Thyroid gland (tissue), 4 donors: ENCODE results near the gene AK6. TPM values are rescaled to one million over a fixed set of nuclear protein-coding genes. Genes with fewer than 3 reads are reported as not detected.
"Not testable (repeated sequence)": the region's sequence is repeated elsewhere in the genome, so short reads cannot be mapped to it uniquely, and the experiment has no call there.

Source experiments
- DNase-seq, 2 donors: peaks; one replicate each; pipeline ENCODE4 v3.0.0-alpha.2; 2019
- H3K27ac ChIP-seq, 3 donors: fragments of 200-600 bp; sonication (generic); 1 replicate in 2 of 3; 2 replicates in 1 of 3; pipeline ENCODE4 v1.5.1; 2016 to 2019; ENCODE audit warnings: mild to moderate bottlenecking in 1 of 3, moderate library complexity in 1 of 3
- H3K27me3 ChIP-seq: fragments of 200-600 bp; sonication (generic); one replicate; pipeline ENCODE4 v1.5.1; 2019
- H3K36me3 ChIP-seq, 2 donors: fragments of 200-600 bp; sonication (generic); one replicate each; pipeline ENCODE4 v1.5.1; 2016 to 2019
- H3K4me1 ChIP-seq, 2 donors: fragments of 200-600 bp; sonication (generic); one replicate each; pipeline ENCODE4 v1.5.1; 2017 to 2019
- H3K4me3 ChIP-seq, 3 donors: fragments of 200-600 bp; sonication (generic); replicated peaks in 1 of 3; 1 replicate in 2 of 3; 2 replicates in 1 of 3; pipeline ENCODE4 v1.5.1; 2016; ENCODE audit warnings: mild to moderate bottlenecking in 1 of 3
- H3K9me3 ChIP-seq: fragments of 200-600 bp; sonication (generic); one replicate; pipeline ENCODE4 v1.5.1; 2017
- CTCF ChIP-seq, 6 experiments: fragments of 200-600 bp in 3 of 6; fragments of 450-650 bp in 3 of 6; sonication (generic) in 3 of 6; IDR thresholded peaks; one replicate each; pipeline ENCODE4 v1.5.1; 2016 to 2019; ENCODE audit warnings: antibody characterized with exemption in 6 of 6, mild to moderate bottlenecking in 2 of 6, inconsistent platforms in 1 of 6, moderate library complexity in 1 of 6
- POLR2A ChIP-seq, 2 donors: fragments of 450-650 bp; IDR thresholded peaks; one replicate each; pipeline ENCODE4 v1.6.1; 2017; ENCODE audit warnings: antibody characterized with exemption in 2 of 2, mild to moderate bottlenecking in 2 of 2, moderate library complexity in 1 of 2
- WGBS, 2 donors: methylation state at CpG; one replicate each; pipeline ENCODE4 v1.1.5; 2017; 5-methylcytosine and 5-hydroxymethylcytosine counted together
- intact Hi-C: fragments of 100-400 bp; cut with DNase I; formaldehyde crosslinking; loops from one replicate; pipeline ENCODE4 v1.15.1; 2023
- total RNA-seq, 4 donors: library from RNA; depleted of rRNA; stranded (reverse); fragments of >200 nt; gene quantifications; one replicate each; pipeline ENCODE4 v1.2.3, GENCODE V29; 2016

The AK6 gene
- total RNA-seq, 4 donors from 2014 or later, result 13.1 to 32.6 (median 23.9) TPM

DNA sequence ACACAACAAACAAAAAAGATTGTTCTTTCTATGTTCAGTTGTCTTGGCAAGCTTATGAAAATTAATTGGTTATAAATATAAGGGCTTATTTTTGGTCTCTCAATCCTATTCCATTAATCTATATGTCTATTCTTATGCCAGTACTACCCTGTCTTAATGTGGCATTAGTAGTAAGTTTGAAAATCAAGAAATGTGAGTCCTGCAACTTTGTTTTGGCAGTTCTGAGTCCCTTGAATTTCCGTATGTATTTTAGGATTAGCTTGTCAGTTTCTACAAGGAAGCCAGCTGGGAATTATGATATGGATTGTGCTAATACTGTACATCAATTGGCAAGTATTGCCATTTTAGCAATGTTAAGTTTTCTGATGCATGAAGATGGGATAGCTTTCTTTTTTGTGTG is 26.2 kb downstream of the AK6 start:
- TF ChIP-seq CTCF (IDR thresholded peaks at IDR 0.05), result no peak
- H3K4me3 ChIP-seq, result no peak overlapping the region
- H3K9me3 ChIP-seq, result no peaks in the 10 kb centered on the region
- 77 to 85% methylated on average over 1 of the region's 1 CpG for WGBS, 2 donors
- H3K27ac ChIP-seq, result no peak overlapping the region
- no peaks in the 10 kb centered on the region for H3K4me1 ChIP-seq
- no peaks in the 10 kb centered on the region for H3K36me3 ChIP-seq
- no peaks in the 10 kb centered on the region for H3K27me3 ChIP-seq
- no peak for DNase-seq
- intact Hi-C loops, result no loop called here

- Histone ChIP-seq H3K27ac (no peak overlapping the region), H3K27me3 (no peaks in the 10 kb centered on the region), H3K4me3 (no peak overlapping the region), H3K4me1 (no peaks in the 10 kb centered on the region), H3K9me3 (no peaks in the 10 kb centered on the region), H3K36me3 (no peaks in the 10 kb centered on the region)
- TF ChIP-seq POLR2A (IDR thresholded peaks at IDR 0.05) (no peak), CTCF (IDR thresholded peaks at IDR 0.05) (no peak)
- intact Hi-C loops, result no loop called here
- WGBS, 2 donors, result 85 to 91% methylated on average over 4 of the region's 4 CpGs
- DNase-seq, result no peak
Observed at GRCh38 chr5:69341520-69342161, 27.7 kb downstream of the AK6 start.

- Histone ChIP-seq H3K4me1 (peaks cover 5 to 8% of the 10 kb centered on the region in 2 donors), H3K9me3 (no peaks in the 10 kb centered on the region), H3K27ac (no peak overlapping the region), H3K36me3 (no peaks in the 10 kb centered on the region), H3K27me3 (no peaks in the 10 kb centered on the region), H3K4me3 (no peak overlapping the region)
- WGBS, 2 donors, result 94 to 95% methylated on average over 7 of the region's 7 CpGs
- TF ChIP-seq POLR2A (IDR thresholded peaks at IDR 0.05) (no peak), CTCF (IDR thresholded peaks at IDR 0.05) (no peak)
- DNase-seq, result no peak
- intact Hi-C loops, result loop anchor here (10.0 kb wide), 2 partner anchors 241 to 291 kb away; partner anchors contain the start of gene SLC30A5
Observed at GRCh38 chr5:69335341-69335935, 33.9 kb downstream of the AK6 start.

- no peaks in the 10 kb centered on the region for H3K27me3 ChIP-seq
- TF ChIP-seq POLR2A (IDR thresholded peaks at IDR 0.05) (no peak), CTCF (IDR thresholded peaks at IDR 0.05) (peak; percentile 41 to 83 (median 74))
- WGBS, 2 donors, result 11 to 12% methylated on average over 18 of the region's 18 CpGs
- H3K4me3 ChIP-seq, result no peak overlapping the region
- no peak overlapping the region for H3K27ac ChIP-seq
- intact Hi-C loops, result loop anchor here (10.0 kb wide), 2 partner anchors 240 to 290 kb away; partner anchors contain the start of gene SLC30A5
- H3K9me3 ChIP-seq, result no peaks in the 10 kb centered on the region
- no peaks in the 10 kb centered on the region for H3K36me3 ChIP-seq
- DNase-seq, result peak; percentile 91 to 93
- peaks cover 5 to 8% of the 10 kb centered on the region in 2 donors for H3K4me1 ChIP-seq
Observed at GRCh38 chr5:69334793-69335268, 34.5 kb downstream of the AK6 start.

- not testable (repeated sequence) for H3K9me3 ChIP-seq, H3K36me3 ChIP-seq, DNase-seq, H3K27me3 ChIP-seq, H3K27ac ChIP-seq, H3K4me3 ChIP-seq, H3K4me1 ChIP-seq
- WGBS, 2 donors, result 93 to 95% methylated on average over 12 to 14 of the region's 25 CpGs
- intact Hi-C loops, result loop anchor here (10.0 kb wide), 2 partner anchors 239 to 289 kb away; partner anchors contain the start of gene SLC30A5
Observed at GRCh38 chr5:69333668-69334315, 35.5 kb downstream of the AK6 start.
